GM10266 (cell line): ENCODE results near the gene DCUN1D3.
"Not testable (repeated sequence)": the region's sequence is repeated elsewhere in the genome, so short reads cannot be mapped to it uniquely, and the experiment has no call there.

Experiments used
- DNase-seq: peaks from one replicate; pipeline ENCODE4 v3.0.0; 2012; ENCODE audit errors: extremely low spot score
- CTCF ChIP-seq: IDR thresholded peaks from 2 replicates; pipeline ENCODE4 v1.5.1; 2012; ENCODE audit warnings: mild to moderate bottlenecking, low read depth; ENCODE audit not compliant: control insufficient read depth, insufficient read depth; ENCODE audit errors: missing control alignments

DCUN1D3 gene

GRCh38 chr16:20871258-20871657 is 28.9 kb downstream of the DCUN1D3 start:
- no peak for DNase-seq
- TF ChIP-seq CTCF: no peak

- no peak for DNase-seq
- TF ChIP-seq CTCF: no peak
These were observed 29.9 kb downstream of the DCUN1D3 start for GRCh38 chr16:20870122-20870820.

- TF ChIP-seq CTCF: no peak
- no peak for DNase-seq
These were observed 31.3 kb downstream of the DCUN1D3 start for GRCh38 chr16:20868890-20869289.

- TF ChIP-seq CTCF: no peak
- DNase-seq: no peak
These were observed 32.6 kb downstream of the DCUN1D3 start for GRCh38 chr16:20867585-20867984.

GRCh38 chr16:20866801-20867200 is 33.4 kb downstream of the DCUN1D3 start:
- no peak for TF ChIP-seq CTCF
- no peak for DNase-seq

GRCh38 chr16:20866145-20866772 is 33.9 kb downstream of the DCUN1D3 start:
- DNase-seq: no peak
- no peak for TF ChIP-seq CTCF

- peak; percentile 58 for DNase-seq
- no peak for TF ChIP-seq CTCF
These were observed 34.6 kb downstream of the DCUN1D3 start for GRCh38 chr16:20865420-20866131.

GRCh38 chr16:20864376-20864775 is 35.8 kb downstream of the DCUN1D3 start:
- DNase-seq: not testable (repeated sequence)
